ENCODE results near the gene LRRC75A.
"Not testable (repeated sequence)": the region's sequence is repeated elsewhere in the genome, so short reads cannot be mapped to it uniquely, and the experiment has no call there.

Gene LRRC75A

DNA sequence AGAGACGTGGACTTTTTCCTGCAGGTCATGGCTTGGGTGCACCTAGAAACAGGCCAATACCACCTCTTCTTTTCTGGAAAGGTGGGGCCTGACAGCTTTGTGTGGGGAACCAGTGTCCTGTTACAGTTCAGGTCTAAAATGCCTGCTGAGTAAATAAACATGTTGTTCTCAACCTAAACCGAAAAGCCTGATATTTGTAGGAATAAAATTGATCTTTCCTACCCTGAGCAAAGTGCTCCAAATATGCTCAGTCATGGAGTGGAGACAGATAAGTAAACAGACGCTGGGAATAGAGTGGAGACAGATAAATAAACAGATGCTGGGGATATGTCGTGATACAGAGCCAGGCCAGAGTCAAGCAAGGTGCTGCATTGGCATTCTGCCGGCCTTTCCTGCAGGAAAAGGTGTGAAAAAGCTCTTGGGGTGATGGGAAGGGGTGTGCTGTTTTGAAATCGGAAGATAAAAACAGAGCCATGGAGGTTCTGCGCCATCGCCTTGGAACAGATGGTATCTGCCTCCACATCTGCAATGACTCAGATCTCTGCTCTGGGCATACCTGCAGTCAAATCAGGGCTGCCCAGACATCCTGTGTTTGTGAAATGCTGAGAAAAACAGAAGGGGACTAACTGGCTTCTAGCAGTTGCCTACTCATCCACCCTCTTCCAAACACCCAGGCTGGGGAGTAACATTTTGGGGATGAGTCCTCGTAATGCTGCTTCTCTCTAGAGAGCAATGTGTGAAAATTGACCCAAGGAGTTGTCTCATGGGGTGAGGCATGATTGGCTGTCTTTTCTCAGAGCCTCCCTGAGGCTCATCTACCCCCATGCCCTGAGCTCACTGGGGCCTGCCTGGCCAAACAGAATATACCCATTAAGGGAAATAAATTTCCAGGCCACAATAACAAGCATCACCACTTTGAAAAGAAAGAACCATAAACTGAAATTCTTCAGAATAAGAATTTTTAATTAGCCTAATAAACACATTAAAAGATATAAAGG is 93.4 kb downstream of the LRRC75A start:
- H3K4me3 ChIP-seq (replicated peaks; ENCODE audit: low read depth, low read length) = no peak overlapping the region
- DNase-seq (ENCODE audit: low read depth) = no peak
- TF ChIP-seq, protein P1, sequence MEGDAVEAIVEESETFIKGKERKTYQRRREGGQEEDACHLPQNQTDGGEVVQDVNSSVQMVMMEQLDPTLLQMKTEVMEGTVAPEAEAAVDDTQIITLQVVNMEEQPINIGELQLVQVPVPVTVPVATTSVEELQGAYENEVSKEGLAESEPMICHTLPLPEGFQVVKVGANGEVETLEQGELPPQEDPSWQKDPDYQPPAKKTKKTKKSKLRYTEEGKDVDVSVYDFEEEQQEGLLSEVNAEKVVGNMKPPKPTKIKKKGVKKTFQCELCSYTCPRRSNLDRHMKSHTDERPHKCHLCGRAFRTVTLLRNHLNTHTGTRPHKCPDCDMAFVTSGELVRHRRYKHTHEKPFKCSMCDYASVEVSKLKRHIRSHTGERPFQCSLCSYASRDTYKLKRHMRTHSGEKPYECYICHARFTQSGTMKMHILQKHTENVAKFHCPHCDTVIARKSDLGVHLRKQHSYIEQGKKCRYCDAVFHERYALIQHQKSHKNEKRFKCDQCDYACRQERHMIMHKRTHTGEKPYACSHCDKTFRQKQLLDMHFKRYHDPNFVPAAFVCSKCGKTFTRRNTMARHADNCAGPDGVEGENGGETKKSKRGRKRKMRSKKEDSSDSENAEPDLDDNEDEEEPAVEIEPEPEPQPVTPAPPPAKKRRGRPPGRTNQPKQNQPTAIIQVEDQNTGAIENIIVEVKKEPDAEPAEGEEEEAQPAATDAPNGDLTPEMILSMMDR (IDR thresholded peaks at IDR 0.05; ENCODE audit: low read length, missing control alignments) = no peak

DNA sequence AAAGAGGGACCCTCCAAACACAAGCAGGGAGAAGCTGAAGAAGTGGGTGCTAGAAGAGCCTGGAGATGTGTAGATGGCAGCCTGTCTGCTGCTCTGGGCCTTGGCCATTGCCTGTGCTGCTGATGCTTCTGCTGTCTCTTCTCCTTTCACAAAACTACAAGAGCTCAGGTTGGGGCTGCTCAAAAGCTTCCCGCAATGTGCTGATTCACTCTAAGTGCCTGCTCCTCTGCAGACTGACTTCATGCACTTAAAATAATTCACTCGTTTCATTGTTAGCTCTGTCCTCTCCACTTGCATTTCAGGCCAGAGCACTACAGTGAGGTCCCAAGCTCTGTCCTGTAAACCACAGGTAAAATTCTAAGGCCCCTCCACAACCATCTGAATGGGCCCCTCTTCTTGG is 95.3 kb downstream of the LRRC75A start:
- not testable (repeated sequence) for DNase-seq (ENCODE audit: low read depth); H3K4me3 ChIP-seq (replicated peaks; ENCODE audit: low read depth, low read length)

DNA sequence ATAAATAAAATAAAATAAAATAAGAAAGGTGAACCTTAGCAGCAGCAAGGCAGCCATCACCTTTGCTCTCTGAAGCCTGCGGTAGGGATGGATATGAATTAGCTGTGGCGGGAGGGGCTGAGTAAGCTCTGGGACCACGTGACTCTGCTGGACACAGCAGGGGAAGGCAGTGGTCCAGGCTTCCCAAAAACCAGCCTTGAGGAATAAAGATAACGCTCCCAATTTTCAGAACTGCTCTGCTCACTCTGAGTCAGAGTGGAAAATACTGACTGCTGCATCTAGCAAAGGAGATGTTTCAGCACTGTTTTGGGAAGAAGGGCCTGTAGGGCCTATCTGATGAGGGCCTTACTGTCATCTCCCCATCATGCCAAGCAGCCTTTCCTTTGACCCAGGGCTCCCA is 96.1 kb downstream of the LRRC75A start:
- DNase-seq (ENCODE audit: low read depth); H3K4me3 ChIP-seq (replicated peaks; ENCODE audit: low read depth, low read length): not testable (repeated sequence)

DNA sequence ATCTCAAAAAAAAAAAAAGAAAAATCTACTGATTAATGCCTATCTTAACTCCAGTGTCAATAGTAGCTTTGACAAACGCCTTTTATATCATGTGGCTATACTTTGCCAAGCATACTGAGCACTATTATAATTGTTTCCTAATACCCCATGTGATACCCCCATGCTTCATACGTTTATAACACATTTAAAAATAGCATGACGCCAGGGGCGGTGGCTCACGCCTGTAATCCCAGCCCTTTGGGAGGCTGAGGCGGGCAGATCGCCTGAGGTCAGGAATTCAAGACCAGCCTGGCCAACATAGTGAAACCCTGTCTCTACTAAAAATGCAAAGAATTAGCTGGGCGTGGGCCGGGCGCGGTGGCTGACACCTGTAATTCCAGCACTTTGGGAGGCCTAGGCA is 99.5 kb downstream of the LRRC75A start:
- not testable (repeated sequence) for DNase-seq (ENCODE audit: low read depth); H3K4me3 ChIP-seq (replicated peaks; ENCODE audit: low read depth, low read length)
